Testis (tissue), 2 donors: ENCODE measurements around the gene RARRES2.

Experiments
- CTCF ChIP-seq, 3 experiments: fragments of 450-650 bp in 2 of 3; fragments of 200-600 bp in 1 of 3; sonication (generic) in 1 of 3; IDR thresholded peaks; one replicate each; pipeline ENCODE4 v1.5.1; 2016 to 2019; ENCODE audit warnings: antibody characterized with exemption in 3 of 3, mild to moderate bottlenecking in 2 of 3, moderate library complexity in 1 of 3
- POLR2A ChIP-seq: fragments of 450-650 bp; IDR thresholded peaks from one replicate; pipeline ENCODE4 v1.6.1; 2017; ENCODE audit warnings: antibody characterized with exemption, mild to moderate bottlenecking, moderate library complexity

- TF ChIP-seq CTCF (IDR thresholded peaks at IDR 0.05) (no peak), POLR2A (no peak)
Observed at GRCh38 chr7:150325110-150325611, 16.3 kb downstream of the RARRES2 start.
